ENCODE data around the gene TAOK1.

DNA sequence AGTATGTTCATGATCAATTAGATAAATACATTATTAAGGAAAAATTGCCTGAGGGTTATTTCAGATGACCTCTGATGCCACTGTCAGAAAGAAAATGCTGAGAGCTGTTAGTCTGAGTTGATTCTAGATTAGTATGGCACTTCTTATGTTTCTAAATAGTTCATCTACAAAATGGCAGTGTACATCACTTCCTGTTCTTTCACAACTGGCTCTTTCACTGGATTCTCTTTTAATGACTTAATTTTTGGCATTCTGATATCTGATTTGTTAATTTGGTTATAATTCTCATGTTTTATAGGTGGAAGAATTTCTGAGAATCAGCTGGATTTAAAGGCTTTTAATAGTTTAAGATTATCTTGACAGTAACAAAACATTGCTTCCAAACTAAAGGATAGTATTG is 3.3 kb downstream of the TAOK1 start:
- TF ChIP-seq, protein P1, sequence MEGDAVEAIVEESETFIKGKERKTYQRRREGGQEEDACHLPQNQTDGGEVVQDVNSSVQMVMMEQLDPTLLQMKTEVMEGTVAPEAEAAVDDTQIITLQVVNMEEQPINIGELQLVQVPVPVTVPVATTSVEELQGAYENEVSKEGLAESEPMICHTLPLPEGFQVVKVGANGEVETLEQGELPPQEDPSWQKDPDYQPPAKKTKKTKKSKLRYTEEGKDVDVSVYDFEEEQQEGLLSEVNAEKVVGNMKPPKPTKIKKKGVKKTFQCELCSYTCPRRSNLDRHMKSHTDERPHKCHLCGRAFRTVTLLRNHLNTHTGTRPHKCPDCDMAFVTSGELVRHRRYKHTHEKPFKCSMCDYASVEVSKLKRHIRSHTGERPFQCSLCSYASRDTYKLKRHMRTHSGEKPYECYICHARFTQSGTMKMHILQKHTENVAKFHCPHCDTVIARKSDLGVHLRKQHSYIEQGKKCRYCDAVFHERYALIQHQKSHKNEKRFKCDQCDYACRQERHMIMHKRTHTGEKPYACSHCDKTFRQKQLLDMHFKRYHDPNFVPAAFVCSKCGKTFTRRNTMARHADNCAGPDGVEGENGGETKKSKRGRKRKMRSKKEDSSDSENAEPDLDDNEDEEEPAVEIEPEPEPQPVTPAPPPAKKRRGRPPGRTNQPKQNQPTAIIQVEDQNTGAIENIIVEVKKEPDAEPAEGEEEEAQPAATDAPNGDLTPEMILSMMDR (IDR thresholded peaks at IDR 0.05) = no peak
- TF ChIP-seq ZNF671 (CRISPR knock-in tag; IDR thresholded peaks at IDR 0.05) = no peak
- no peak for TF ChIP-seq JUN (CRISPR knock-in tag; IDR thresholded peaks at IDR 0.05)
